Neuron (in vitro differentiated cells): ENCODE data around the gene DCTN3.

Experiments
- H2AFZ ChIP-seq: one replicate; pipeline ENCODE4 v1.6.1; 2013; ENCODE audit warnings: low read depth, mild to moderate bottlenecking, inconsistent platforms, low read length, moderate library complexity
- H3K27me3 ChIP-seq: one replicate; pipeline ENCODE4 v1.6.1; 2013; ENCODE audit warnings: low read length; ENCODE audit not compliant: insufficient read depth
- H3K36me3 ChIP-seq: one replicate; pipeline ENCODE4 v1.6.1; 2013; ENCODE audit warnings: low read length; ENCODE audit not compliant: insufficient read depth
- H3K4me1 ChIP-seq: one replicate; pipeline ENCODE4 v1.6.1; 2013; ENCODE audit warnings: low read length; ENCODE audit not compliant: insufficient read depth
- H3K4me3 ChIP-seq: 2 replicates; pipeline ENCODE4 v1.5.1; 2013; ENCODE audit warnings: mild to moderate bottlenecking, low read length, moderate library complexity
- H3K9me3 ChIP-seq: one replicate; pipeline ENCODE4 v1.6.1; 2013; ENCODE audit warnings: low read length

DCTN3 gene

GRCh38 chr9:34566972-34567371, 53.3 kb downstream of the DCTN3 start:
- Histone ChIP-seq H3K4me3 (no peak overlapping the region), H3K36me3 (peaks cover 68% of the 10 kb centered on the region), H2AFZ (no peak overlapping the region), H3K9me3 (peaks cover 20% of the 10 kb centered on the region), H3K4me1 (peaks cover 9% of the 10 kb centered on the region), H3K27me3 (no peaks in the 10 kb centered on the region)

- Histone ChIP-seq H3K36me3 (peaks cover 75% of the 10 kb centered on the region), H3K4me1 (peaks cover 10% of the 10 kb centered on the region), H3K27me3 (no peaks in the 10 kb centered on the region), H3K4me3 (no peak overlapping the region), H2AFZ (no peak overlapping the region), H3K9me3 (peaks cover 20% of the 10 kb centered on the region)
These were observed 54.0 kb downstream of the DCTN3 start for GRCh38 chr9:34566322-34566721.

- Histone ChIP-seq H3K4me3 (no peak overlapping the region), H3K9me3 (peaks cover 20% of the 10 kb centered on the region), H3K36me3 (peaks cover 76% of the 10 kb centered on the region), H2AFZ (no peak overlapping the region), H3K27me3 (no peaks in the 10 kb centered on the region), H3K4me1 (peaks cover 15% of the 10 kb centered on the region)
These were observed 54.4 kb downstream of the DCTN3 start for GRCh38 chr9:34565856-34566255.

- Histone ChIP-seq H2AFZ (no peak overlapping the region), H3K9me3 (peaks cover 20% of the 10 kb centered on the region), H3K36me3 (peaks cover 74% of the 10 kb centered on the region)
These were observed 55.7 kb downstream of the DCTN3 start for GRCh38 chr9:34564617-34565016.

More at GRCh38 chr9:34564617-34565016, 55.7 kb downstream of the DCTN3 start:
- Histone ChIP-seq H3K27me3 (no peaks in the 10 kb centered on the region), H3K4me3 (no peak overlapping the region), H3K4me1 (peaks cover 20% of the 10 kb centered on the region)
